ENCODE measurements around the gene MMP10.

MMP10 gene

GRCh38 chr11:102793677-102794290 is 13.4 kb upstream of the MMP10 start:
- no peak overlapping the region for H3K4me3 Mint-ChIP-seq
- peaks cover 2% of the 10 kb centered on the region for H3K27me3 Mint-ChIP-seq
- H3K27ac Mint-ChIP-seq: no peak overlapping the region
- no peaks in the 10 kb centered on the region for H3K9me3 Mint-ChIP-seq
- H3K4me1 Mint-ChIP-seq: no peaks in the 10 kb centered on the region
- no peaks in the 10 kb centered on the region for H3K36me3 Mint-ChIP-seq

- peaks cover 2% of the 10 kb centered on the region for H3K27me3 Mint-ChIP-seq
- H3K4me3 Mint-ChIP-seq: no peak overlapping the region
- H3K27ac Mint-ChIP-seq: no peak overlapping the region
- no peaks in the 10 kb centered on the region for H3K36me3 Mint-ChIP-seq
- no peaks in the 10 kb centered on the region for H3K9me3 Mint-ChIP-seq
- H3K4me1 Mint-ChIP-seq: no peaks in the 10 kb centered on the region
These were observed 12.2 kb upstream of the MMP10 start for GRCh38 chr11:102792604-102793003.

- H3K9me3 Mint-ChIP-seq: no peaks in the 10 kb centered on the region
- peaks cover 2% of the 10 kb centered on the region for H3K27me3 Mint-ChIP-seq
- H3K4me3 Mint-ChIP-seq: no peak overlapping the region
- H3K4me1 Mint-ChIP-seq: no peaks in the 10 kb centered on the region
- no peak overlapping the region for H3K27ac Mint-ChIP-seq
- H3K36me3 Mint-ChIP-seq: no peaks in the 10 kb centered on the region
These were observed 11.0 kb upstream of the MMP10 start for GRCh38 chr11:102791271-102792036.

GRCh38 chr11:102788334-102788995 is 8.0 kb upstream of the MMP10 start:
- no peak overlapping the region for H3K27ac Mint-ChIP-seq
- no peaks in the 10 kb centered on the region for H3K4me1 Mint-ChIP-seq
- no peak overlapping the region for H3K4me3 Mint-ChIP-seq
- peaks cover 3% of the 10 kb centered on the region for H3K27me3 Mint-ChIP-seq
- H3K9me3 Mint-ChIP-seq: no peaks in the 10 kb centered on the region
- no peaks in the 10 kb centered on the region for H3K36me3 Mint-ChIP-seq

GRCh38 chr11:102784380-102784779 is 4.0 kb upstream of the MMP10 start:
- H3K4me1 Mint-ChIP-seq: no peaks in the 10 kb centered on the region
- H3K36me3 Mint-ChIP-seq: no peaks in the 10 kb centered on the region
- no peaks in the 10 kb centered on the region for H3K9me3 Mint-ChIP-seq
- H3K27me3 Mint-ChIP-seq: peaks cover 11% of the 10 kb centered on the region
- H3K27ac Mint-ChIP-seq: no peak overlapping the region
- H3K4me3 Mint-ChIP-seq: no peak overlapping the region

- H3K4me1 Mint-ChIP-seq: no peaks in the 10 kb centered on the region
- no peaks in the 10 kb centered on the region for H3K9me3 Mint-ChIP-seq
- peaks cover 11% of the 10 kb centered on the region for H3K27me3 Mint-ChIP-seq
- no peak overlapping the region for H3K4me3 Mint-ChIP-seq
- no peak overlapping the region for H3K27ac Mint-ChIP-seq
- H3K36me3 Mint-ChIP-seq: no peaks in the 10 kb centered on the region
These were observed 3.3 kb upstream of the MMP10 start for GRCh38 chr11:102783720-102784119.

- Mint-ChIP-seq H3K4me3 (no peak overlapping the region), H3K36me3 (no peaks in the 10 kb centered on the region), H3K4me1 (no peaks in the 10 kb centered on the region), H3K27me3 (peaks cover 13% of the 10 kb centered on the region), H3K9me3 (no peaks in the 10 kb centered on the region), H3K27ac (no peak overlapping the region)
These were observed 2.6 kb upstream of the MMP10 start for GRCh38 chr11:102783016-102783415.

- Mint-ChIP-seq H3K4me3 (no peak overlapping the region), H3K27me3 (peaks cover 13% of the 10 kb centered on the region), H3K36me3 (no peaks in the 10 kb centered on the region), H3K9me3 (no peaks in the 10 kb centered on the region), H3K4me1 (no peaks in the 10 kb centered on the region), H3K27ac (no peak overlapping the region)
These were observed 1.2 kb upstream of the MMP10 start for GRCh38 chr11:102781676-102782075.

GRCh38 chr11:102776454-102776853 is 4.0 kb downstream of the MMP10 start:
- Mint-ChIP-seq H3K27ac (no peak overlapping the region), H3K27me3 (peaks cover 13% of the 10 kb centered on the region), H3K36me3 (no peaks in the 10 kb centered on the region), H3K9me3 (no peaks in the 10 kb centered on the region), H3K4me1 (no peaks in the 10 kb centered on the region), H3K4me3 (no peak overlapping the region)

- H3K27ac Mint-ChIP-seq: no peak overlapping the region
- H3K27me3 Mint-ChIP-seq: peaks cover 10% of the 10 kb centered on the region
- H3K36me3 Mint-ChIP-seq: no peaks in the 10 kb centered on the region
- no peak overlapping the region for H3K4me3 Mint-ChIP-seq
- H3K9me3 Mint-ChIP-seq: no peaks in the 10 kb centered on the region
- H3K4me1 Mint-ChIP-seq: no peaks in the 10 kb centered on the region
These were observed 7.0 kb downstream of the MMP10 start for GRCh38 chr11:102773386-102773785.

GRCh38 chr11:102771351-102771750 is 9.1 kb downstream of the MMP10 start:
- Mint-ChIP-seq H3K4me3 (no peak overlapping the region), H3K4me1 (no peaks in the 10 kb centered on the region), H3K36me3 (no peaks in the 10 kb centered on the region), H3K27me3 (peaks cover 10% of the 10 kb centered on the region), H3K9me3 (no peaks in the 10 kb centered on the region), H3K27ac (no peak overlapping the region)

GRCh38 chr11:102770191-102770590 is 10.2 kb downstream of the MMP10 start:
- H3K27ac Mint-ChIP-seq: no peak overlapping the region
- no peaks in the 10 kb centered on the region for H3K36me3 Mint-ChIP-seq
- no peak overlapping the region for H3K4me3 Mint-ChIP-seq
- H3K4me1 Mint-ChIP-seq: no peaks in the 10 kb centered on the region
- H3K27me3 Mint-ChIP-seq: peaks cover 10% of the 10 kb centered on the region
- no peaks in the 10 kb centered on the region for H3K9me3 Mint-ChIP-seq

- H3K9me3 Mint-ChIP-seq: no peaks in the 10 kb centered on the region
- H3K27me3 Mint-ChIP-seq: peaks cover 6% of the 10 kb centered on the region
- no peak overlapping the region for H3K27ac Mint-ChIP-seq
- H3K4me1 Mint-ChIP-seq: no peaks in the 10 kb centered on the region
- H3K36me3 Mint-ChIP-seq: no peaks in the 10 kb centered on the region
- no peak overlapping the region for H3K4me3 Mint-ChIP-seq
These were observed 12.6 kb downstream of the MMP10 start for GRCh38 chr11:102767800-102768199.

GRCh38 chr11:102763440-102763839 is 17.0 kb downstream of the MMP10 start:
- Mint-ChIP-seq H3K9me3 (no peaks in the 10 kb centered on the region), H3K27ac (no peak overlapping the region), H3K4me1 (no peaks in the 10 kb centered on the region), H3K27me3 (peaks cover 1% of the 10 kb centered on the region), H3K4me3 (no peak overlapping the region), H3K36me3 (no peaks in the 10 kb centered on the region)

GRCh38 chr11:102762361-102762767 is 18.1 kb downstream of the MMP10 start:
- Mint-ChIP-seq H3K4me1 (no peaks in the 10 kb centered on the region), H3K4me3 (no peak overlapping the region), H3K27ac (no peak overlapping the region), H3K27me3 (peaks cover 6% of the 10 kb centered on the region), H3K36me3 (no peaks in the 10 kb centered on the region), H3K9me3 (no peaks in the 10 kb centered on the region)

- H3K9me3 Mint-ChIP-seq: no peaks in the 10 kb centered on the region
- no peak overlapping the region for H3K4me3 Mint-ChIP-seq
- peaks cover 12% of the 10 kb centered on the region for H3K27me3 Mint-ChIP-seq
- no peaks in the 10 kb centered on the region for H3K4me1 Mint-ChIP-seq
- no peak overlapping the region for H3K27ac Mint-ChIP-seq
- H3K36me3 Mint-ChIP-seq: no peaks in the 10 kb centered on the region
These were observed 18.7 kb downstream of the MMP10 start for GRCh38 chr11:102761646-102762238.
